Bronchial epithelial cell (primary cell): ENCODE data around the gene RYR2. TPM values are rescaled to one million over a fixed set of nuclear protein-coding genes. Genes with fewer than 3 reads are reported as not detected.

Experiments
- DNase-seq: peaks from one replicate; pipeline ENCODE4 v3.0.0-alpha.2; 2010; ENCODE audit warnings: low read depth
- FAIRE-seq: peaks from 2 replicates; lab custom pipeline; 2011; peaks lifted over from hg19 to GRCh38; lab: Jason Lieb, UNC
- H3K27me3 ChIP-seq: 2 replicates; pipeline ENCODE4 v1.5.1; 2011; ENCODE audit warnings: low read length; ENCODE audit not compliant: control insufficient read depth, insufficient read depth
- H3K36me3 ChIP-seq: 2 replicates; pipeline ENCODE4 v1.5.1; 2011; ENCODE audit warnings: low read length; ENCODE audit not compliant: control insufficient read depth, insufficient read depth
- H3K4me3 ChIP-seq: 2 replicates; pipeline ENCODE4 v1.5.1; 2011; ENCODE audit warnings: mild to moderate bottlenecking, low read depth, low read length, control low read depth
- total RNA-seq: library from RNA; depleted of rRNA; stranded (reverse); fragments of >200 nt; gene quantifications from 2 replicates; pipeline ENCODE4 v1.2.1, GENCODE V29; 2014
- TF ChIP-seq, protein P1 (sequence below): IDR thresholded peaks from 2 replicates; pipeline ENCODE4 v1.5.1; 2011; ENCODE audit warnings: mild to moderate bottlenecking, moderate library complexity, low read length, control low read depth, inconsistent platforms; ENCODE audit not compliant: insufficient read depth, severe bottlenecking

The RYR2 gene
- total RNA-seq, 1 donor from 2014 or later, result not detected

DNA sequence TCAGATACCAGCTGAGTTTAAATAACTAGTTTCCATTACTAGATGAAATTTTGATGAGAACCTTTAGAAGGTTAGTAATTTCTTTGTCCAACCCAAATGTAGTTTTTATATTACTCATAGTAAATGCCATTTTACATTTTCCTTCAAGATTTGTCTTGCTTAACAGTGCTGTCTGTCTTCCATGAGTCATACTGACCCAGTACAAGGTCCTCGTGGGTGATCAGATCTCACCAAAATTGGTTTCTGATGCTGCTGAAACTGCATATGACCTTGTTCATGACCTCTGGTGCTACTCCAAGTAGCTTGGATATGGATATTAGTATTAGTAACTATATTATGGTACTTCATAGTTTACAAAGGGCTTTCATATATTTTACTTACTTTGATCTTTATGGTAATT lies 207.1 kb downstream of the RYR2 start:
- Histone ChIP-seq H3K36me3 (no peaks in the 10 kb centered on the region), H3K27me3 (no peaks in the 10 kb centered on the region), H3K4me3 (no peak overlapping the region)
- TF ChIP-seq, protein P1, sequence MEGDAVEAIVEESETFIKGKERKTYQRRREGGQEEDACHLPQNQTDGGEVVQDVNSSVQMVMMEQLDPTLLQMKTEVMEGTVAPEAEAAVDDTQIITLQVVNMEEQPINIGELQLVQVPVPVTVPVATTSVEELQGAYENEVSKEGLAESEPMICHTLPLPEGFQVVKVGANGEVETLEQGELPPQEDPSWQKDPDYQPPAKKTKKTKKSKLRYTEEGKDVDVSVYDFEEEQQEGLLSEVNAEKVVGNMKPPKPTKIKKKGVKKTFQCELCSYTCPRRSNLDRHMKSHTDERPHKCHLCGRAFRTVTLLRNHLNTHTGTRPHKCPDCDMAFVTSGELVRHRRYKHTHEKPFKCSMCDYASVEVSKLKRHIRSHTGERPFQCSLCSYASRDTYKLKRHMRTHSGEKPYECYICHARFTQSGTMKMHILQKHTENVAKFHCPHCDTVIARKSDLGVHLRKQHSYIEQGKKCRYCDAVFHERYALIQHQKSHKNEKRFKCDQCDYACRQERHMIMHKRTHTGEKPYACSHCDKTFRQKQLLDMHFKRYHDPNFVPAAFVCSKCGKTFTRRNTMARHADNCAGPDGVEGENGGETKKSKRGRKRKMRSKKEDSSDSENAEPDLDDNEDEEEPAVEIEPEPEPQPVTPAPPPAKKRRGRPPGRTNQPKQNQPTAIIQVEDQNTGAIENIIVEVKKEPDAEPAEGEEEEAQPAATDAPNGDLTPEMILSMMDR, result no peak
- no peak for FAIRE-seq
- no peak for DNase-seq

DNA sequence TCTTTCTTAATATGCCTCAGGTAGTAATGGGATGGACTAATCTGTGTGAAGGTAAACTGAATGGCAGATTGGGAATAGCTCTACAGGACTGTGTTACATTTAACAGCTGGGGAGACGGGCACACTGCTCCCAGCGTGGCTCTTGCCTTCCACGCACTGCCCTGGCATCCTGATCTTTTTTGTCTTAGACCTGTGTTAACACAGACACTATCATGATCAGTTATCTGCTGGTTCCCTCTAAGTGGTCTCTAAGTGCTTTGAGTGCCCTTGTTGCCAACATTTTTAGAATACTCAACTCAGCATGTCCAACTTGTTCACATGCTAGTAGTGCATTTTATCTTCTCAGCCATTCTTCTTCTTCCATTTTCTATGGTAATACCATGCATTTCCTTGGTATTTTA lies 208.1 kb downstream of the RYR2 start:
- H3K4me3 ChIP-seq, result no peak overlapping the region
- no peaks in the 10 kb centered on the region for H3K27me3 ChIP-seq
- no peaks in the 10 kb centered on the region for H3K36me3 ChIP-seq
- no peak for FAIRE-seq
- TF ChIP-seq, protein P1, result no peak
- no peak for DNase-seq

DNA sequence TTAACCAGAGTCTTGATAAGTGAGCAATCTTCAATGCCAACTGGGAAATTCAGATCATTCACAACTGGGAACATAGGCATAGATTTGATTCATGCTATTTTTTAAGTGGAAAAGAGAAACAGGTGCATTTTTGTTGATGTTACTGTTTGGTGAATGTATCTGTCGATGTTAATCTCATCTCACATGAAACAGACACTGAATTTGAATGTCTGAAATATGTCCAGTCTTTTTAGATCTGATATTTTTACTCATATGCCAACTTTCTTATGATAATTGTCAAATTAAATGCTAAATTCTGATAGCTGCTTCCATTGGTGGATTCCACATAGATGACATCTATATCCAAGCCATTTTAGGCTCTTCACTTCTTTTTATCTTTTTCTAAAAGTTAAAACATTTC lies 213.1 kb downstream of the RYR2 start:
- no peak for DNase-seq
- no peak for FAIRE-seq
- no peaks in the 10 kb centered on the region for H3K27me3 ChIP-seq
- no peak overlapping the region for H3K4me3 ChIP-seq
- no peaks in the 10 kb centered on the region for H3K36me3 ChIP-seq
- TF ChIP-seq, protein P1, result no peak

DNA sequence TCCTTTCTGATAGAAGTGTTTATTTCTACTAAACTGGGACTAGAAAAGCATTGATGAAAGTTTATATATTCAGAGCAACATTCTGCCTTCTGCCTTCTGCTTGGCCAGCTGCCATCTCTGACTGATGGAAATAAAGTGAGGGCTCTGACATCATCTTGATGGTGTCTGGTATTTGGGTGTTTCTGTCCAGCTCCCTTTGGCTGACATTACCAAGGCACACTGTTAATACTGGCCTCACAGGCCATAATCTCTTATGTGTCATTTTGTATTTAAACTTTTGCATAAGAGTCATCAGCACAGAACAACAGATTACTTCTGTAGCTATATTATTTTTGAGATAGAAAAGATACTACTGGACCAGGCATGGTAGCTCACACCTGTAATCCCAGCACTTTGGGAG lies 216.9 kb downstream of the RYR2 start:
- DNase-seq, result no peak
- H3K36me3 ChIP-seq, result no peaks in the 10 kb centered on the region
- TF ChIP-seq, protein P1, result no peak
- no peak overlapping the region for H3K4me3 ChIP-seq
- FAIRE-seq, result no peak
- H3K27me3 ChIP-seq, result no peaks in the 10 kb centered on the region

DNA sequence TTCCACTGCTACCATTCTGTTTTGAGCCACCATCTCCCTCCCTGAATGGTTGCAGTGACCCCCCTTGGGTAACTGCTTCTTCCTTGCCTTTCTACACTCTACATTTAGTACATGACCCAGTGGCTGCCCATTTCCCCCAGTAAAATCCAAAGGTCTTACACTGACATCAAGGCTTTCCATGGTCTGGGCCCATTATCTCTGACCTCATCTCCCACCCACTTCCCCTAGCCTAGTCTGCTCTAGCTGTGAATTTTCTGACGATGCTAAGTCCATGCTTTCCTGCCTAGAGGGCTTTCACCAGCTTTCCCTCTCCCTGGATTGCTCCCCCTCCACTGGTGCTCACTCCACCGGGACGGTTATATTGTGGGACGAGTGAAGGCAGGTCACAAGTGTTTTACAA lies 219.2 kb downstream of the RYR2 start:
- FAIRE-seq, result no peak
- H3K27me3 ChIP-seq, result no peaks in the 10 kb centered on the region
- H3K36me3 ChIP-seq, result no peaks in the 10 kb centered on the region
- H3K4me3 ChIP-seq, result no peak overlapping the region
- no peak for DNase-seq
- TF ChIP-seq, protein P1, result no peak

DNA sequence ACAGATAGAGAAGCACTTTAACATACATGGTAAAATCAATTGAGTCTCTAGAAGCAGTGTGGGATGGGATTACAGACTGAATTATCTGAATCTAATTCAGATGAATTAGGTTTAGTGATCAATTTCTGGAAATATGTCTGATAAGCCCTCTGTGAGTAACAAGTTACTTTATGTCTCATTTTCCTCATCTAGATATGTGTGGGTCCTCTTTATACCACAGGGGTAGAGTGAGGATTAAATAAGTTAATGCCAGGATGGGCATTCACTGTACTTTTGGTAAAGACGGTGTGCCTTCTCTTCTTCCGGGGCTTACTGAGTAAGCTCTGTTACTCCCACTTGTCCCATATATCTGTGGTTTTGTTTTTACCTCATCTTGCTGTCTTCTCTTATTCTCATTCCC lies 225.8 kb downstream of the RYR2 start:
- Histone ChIP-seq H3K27me3 (no peaks in the 10 kb centered on the region), H3K36me3 (no peaks in the 10 kb centered on the region), H3K4me3 (no peak overlapping the region)
- FAIRE-seq (no peak), DNase-seq (no peak)
- TF ChIP-seq, protein P1, result no peak
